PFSK-1 (cell line): ENCODE data around the gene AATK.

Experiments used
- FOXP2 ChIP-seq: optimal IDR thresholded peaks from 2 replicates; pipeline ENCODE3; 2011; ENCODE audit warnings: borderline replicate concordance, control low read depth, inconsistent platforms; ENCODE audit not compliant: insufficient read depth; ENCODE audit errors: extremely low read length, extremely low read depth
- POLR2AphosphoS5 ChIP-seq: IDR thresholded peaks from 2 replicates; pipeline ENCODE4 v1.6.1; 2012; ENCODE audit warnings: low read depth, mild to moderate bottlenecking, control low read depth, low read length, moderate library complexity
- SIN3A ChIP-seq: IDR thresholded peaks from 2 replicates; pipeline ENCODE4 v1.6.1; 2012; ENCODE audit warnings: mild to moderate bottlenecking, low read length, moderate library complexity, borderline replicate concordance; ENCODE audit not compliant: insufficient read depth
- TAF1 ChIP-seq: IDR thresholded peaks from 2 replicates; pipeline ENCODE4 v1.6.1; 2012; ENCODE audit warnings: low read length, control low read depth, borderline replicate concordance; ENCODE audit not compliant: insufficient read depth
- TF ChIP-seq, protein P1 (sequence below), 2 experiments: IDR thresholded peaks; 2 replicates each; pipeline versions ENCODE4 v1.6.1 to v1.8.0; 2011 to 2012; ENCODE audit warnings: low read depth in 2 of 2, low read length in 2 of 2, control low read depth in 1 of 2, inconsistent platforms in 1 of 2, mild to moderate bottlenecking in 1 of 2, moderate library complexity in 1 of 2; ENCODE audit not compliant: insufficient read depth in 1 of 2

AATK gene

DNA sequence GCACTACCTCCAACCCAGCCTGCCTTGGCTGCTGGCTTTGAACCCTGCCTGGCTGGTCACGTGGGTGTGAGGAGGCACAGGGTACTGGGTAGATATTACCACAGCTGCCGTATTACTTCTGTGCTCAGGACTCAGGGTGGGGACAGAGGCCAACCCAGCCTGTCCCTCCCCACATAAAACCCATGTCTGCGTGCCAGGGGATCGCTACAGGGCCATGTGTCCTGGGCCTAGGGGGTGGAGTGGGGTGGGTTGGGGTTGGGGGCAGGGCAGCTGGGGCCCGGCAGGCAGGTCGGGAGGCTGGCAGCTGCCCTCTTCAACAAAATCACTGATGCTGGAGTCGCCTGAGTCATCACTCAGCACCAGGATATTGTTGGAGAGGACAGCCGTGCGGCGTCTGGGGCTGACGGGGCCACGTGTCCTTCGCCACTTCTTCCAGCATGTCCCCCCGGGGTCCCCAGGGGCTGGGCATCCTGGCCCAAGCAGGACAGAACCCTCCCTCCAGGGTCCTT lies 40.4 kb downstream of the AATK start:
- TF ChIP-seq TAF1, result no peak
- TF ChIP-seq POLR2AphosphoS5, result no peak
- TF ChIP-seq, protein P1, sequence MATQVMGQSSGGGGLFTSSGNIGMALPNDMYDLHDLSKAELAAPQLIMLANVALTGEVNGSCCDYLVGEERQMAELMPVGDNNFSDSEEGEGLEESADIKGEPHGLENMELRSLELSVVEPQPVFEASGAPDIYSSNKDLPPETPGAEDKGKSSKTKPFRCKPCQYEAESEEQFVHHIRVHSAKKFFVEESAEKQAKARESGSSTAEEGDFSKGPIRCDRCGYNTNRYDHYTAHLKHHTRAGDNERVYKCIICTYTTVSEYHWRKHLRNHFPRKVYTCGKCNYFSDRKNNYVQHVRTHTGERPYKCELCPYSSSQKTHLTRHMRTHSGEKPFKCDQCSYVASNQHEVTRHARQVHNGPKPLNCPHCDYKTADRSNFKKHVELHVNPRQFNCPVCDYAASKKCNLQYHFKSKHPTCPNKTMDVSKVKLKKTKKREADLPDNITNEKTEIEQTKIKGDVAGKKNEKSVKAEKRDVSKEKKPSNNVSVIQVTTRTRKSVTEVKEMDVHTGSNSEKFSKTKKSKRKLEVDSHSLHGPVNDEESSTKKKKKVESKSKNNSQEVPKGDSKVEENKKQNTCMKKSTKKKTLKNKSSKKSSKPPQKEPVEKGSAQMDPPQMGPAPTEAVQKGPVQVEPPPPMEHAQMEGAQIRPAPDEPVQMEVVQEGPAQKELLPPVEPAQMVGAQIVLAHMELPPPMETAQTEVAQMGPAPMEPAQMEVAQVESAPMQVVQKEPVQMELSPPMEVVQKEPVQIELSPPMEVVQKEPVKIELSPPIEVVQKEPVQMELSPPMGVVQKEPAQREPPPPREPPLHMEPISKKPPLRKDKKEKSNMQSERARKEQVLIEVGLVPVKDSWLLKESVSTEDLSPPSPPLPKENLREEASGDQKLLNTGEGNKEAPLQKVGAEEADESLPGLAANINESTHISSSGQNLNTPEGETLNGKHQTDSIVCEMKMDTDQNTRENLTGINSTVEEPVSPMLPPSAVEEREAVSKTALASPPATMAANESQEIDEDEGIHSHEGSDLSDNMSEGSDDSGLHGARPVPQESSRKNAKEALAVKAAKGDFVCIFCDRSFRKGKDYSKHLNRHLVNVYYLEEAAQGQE (IDR thresholded peaks at IDR 0.05; ENCODE audit: insufficient read depth in 1 of 2, low read depth in 2 of 2, low read length in 2 of 2), result no peak
- TF ChIP-seq SIN3A, result no peak
- TF ChIP-seq FOXP2, result no peak

DNA sequence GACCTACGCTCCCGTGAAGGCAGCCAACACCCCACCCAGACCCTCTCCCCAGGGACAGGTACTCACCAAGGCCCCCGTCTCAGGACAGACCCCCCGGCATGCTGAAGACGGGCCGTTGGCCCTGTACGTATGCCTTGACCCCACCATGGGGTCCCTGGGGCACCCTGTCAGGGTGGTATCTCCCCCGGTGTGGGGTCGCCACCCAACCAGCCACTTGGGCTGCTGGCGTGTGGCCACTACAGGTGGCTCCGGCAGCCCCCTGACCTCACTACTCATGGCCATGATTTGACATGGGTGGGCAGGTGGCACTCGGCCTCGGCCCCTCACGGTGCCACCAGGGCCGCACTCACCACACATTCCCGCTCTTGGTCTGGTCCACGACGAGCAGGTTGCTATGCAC lies 41.6 kb downstream of the AATK start:
- TF ChIP-seq, protein P1 (IDR thresholded peaks at IDR 0.05; ENCODE audit: insufficient read depth in 1 of 2, low read depth in 2 of 2, low read length in 2 of 2), result no peak
- no peak for TF ChIP-seq FOXP2
- TF ChIP-seq TAF1, result no peak
- no peak for TF ChIP-seq SIN3A
- no peak for TF ChIP-seq POLR2AphosphoS5

DNA sequence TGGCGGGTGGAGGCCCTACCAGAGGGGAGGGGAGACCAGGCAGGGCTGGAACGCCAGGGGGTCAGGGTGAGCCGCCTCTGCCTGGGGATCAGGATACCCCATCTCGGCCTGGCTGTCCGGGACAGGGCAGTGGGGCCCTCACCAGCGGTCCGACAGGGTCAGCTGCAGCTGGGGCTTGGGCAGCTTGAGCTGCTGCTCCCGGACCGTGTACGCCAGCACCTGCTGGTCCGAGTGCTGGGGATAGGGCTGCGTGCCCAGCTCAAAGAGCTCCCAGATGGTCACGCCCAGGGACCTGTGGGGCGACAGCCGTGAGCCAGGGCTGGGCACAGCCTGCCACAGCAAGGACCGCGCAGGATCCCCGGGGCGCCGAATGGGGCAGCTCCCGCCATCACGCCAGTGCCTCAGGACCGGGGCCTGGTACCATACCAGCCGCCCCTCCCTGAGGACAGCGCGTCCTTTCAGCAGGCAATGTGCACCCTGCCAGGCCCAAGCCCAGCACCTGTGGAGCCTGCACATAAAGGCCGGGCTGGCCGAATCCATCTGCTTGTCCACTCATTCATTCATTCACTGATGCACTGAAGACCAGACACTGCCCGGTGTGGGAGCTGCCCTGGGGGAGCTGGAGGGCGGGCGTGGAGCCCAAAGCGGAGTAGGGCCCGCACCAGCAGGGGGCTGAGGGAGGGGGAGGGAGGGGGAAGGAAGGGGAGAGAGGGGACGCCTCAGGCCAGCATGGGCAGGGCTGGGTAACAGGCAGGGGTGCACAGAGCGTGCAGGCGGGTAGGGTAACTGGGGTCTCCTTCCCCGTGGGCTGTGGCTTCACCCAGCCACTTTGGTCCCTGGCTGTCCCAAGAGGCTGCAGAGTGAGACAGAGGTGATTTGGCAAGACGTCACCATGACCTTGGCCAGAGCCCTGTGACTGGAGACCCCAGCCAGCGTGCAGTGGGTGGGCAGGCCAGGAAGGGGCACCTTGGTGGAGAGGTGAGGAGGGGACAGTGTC lies 42.7 kb downstream of the AATK start:
- TF ChIP-seq, protein P1 (IDR thresholded peaks at IDR 0.05; ENCODE audit: insufficient read depth in 1 of 2, low read depth in 2 of 2, low read length in 2 of 2), result no peak
- no peak for TF ChIP-seq POLR2AphosphoS5
- no peak for TF ChIP-seq SIN3A
- no peak for TF ChIP-seq FOXP2
- no peak for TF ChIP-seq TAF1

DNA sequence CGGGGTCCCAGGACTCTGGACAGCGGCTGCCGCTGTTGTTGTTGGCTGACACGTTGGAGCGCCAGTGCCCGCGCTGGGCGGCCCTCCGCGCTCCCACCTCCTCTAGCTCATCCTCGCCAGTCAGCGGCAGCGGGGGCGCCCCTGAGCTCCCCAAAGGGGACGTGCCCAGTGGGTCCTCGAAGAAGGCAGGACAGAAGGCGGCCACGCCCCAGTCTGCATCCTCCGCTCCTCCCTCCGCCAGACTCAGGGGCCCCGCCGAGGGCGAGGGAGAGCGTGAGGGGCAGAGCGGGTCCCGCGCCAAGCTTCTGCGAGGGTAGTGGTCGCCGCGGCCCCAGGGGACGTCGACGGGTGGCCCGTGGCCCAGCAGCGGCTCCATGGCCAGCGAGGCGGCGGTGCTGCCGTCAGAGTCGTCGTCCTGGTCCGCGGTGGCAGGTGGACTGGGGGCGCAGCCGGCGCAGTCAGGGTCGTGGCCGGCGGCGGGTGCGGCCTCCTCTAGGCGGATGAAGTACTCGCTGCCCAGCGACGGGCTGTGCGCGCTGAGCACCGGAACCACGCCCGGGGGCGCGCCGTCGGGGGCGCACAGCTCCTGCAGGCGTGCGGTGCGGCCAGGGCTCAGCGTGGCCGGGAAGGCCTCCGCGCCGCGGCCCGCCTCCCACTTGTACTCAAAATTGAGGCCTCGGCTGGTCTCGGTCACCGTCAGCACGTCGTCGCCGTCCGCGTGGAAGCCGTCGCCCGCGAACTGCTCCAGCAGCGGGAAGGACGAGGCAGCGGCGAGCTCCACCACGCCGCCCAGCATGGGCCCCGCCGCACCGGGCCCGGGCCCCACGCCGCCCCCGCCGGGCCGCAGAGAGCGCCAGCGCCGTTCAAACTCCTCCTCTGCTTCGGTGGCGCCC lies 43.9 kb downstream of the AATK start:
- TF ChIP-seq SIN3A (no peak), TAF1 (no peak), POLR2AphosphoS5 (no peak), FOXP2 (no peak)
- TF ChIP-seq, protein P1 (IDR thresholded peaks at IDR 0.05; ENCODE audit: insufficient read depth in 1 of 2, low read depth in 2 of 2, low read length in 2 of 2), result no peak
